Measurements from ENCODE around the gene LARGE1. TPM values are rescaled to one million over a fixed set of nuclear protein-coding genes. Genes with fewer than 3 reads are reported as not detected.

Gene LARGE1
- total and polyA plus RNA-seq, 9 of the 15 experiments (the other 6 are each of a cell fraction or from before 2014, with no cell fraction given): 0.01 to 0.66 (median 0.14) TPM; not detected in 2

GRCh38 chr22:33575771-33576170 is 344.5 kb downstream of the LARGE1 start (continued):
- TF ChIP-seq CHD7 (IDR thresholded peaks at IDR 0.05; ENCODE audit: low read depth, low read length) (no peak), ZNF263 (CRISPR knock-in tag; IDR thresholded peaks at IDR 0.05; ENCODE audit: borderline replicate concordance) (no peak), RBM15 (IDR thresholded peaks at IDR 0.05; ENCODE audit: insufficient read depth, low read length) (no peak), FOXJ3 (CRISPR knock-in tag; IDR thresholded peaks at IDR 0.05) (no peak), NEUROD1 (IDR thresholded peaks at IDR 0.05; ENCODE audit: borderline replicate concordance, low read depth, low read length, partially characterized antibody) (no peak), ATF3 (IDR thresholded peaks at IDR 0.05) (no peak), ATF3 (CRISPR knock-in tag; conservative IDR thresholded peaks at IDR 0.05) (no peak), NFE2 (IDR thresholded peaks at IDR 0.05; ENCODE audit: low read depth) (no peak)

Data from K562 (cell line).